ENCODE results near the gene ETV3L.

DNA sequence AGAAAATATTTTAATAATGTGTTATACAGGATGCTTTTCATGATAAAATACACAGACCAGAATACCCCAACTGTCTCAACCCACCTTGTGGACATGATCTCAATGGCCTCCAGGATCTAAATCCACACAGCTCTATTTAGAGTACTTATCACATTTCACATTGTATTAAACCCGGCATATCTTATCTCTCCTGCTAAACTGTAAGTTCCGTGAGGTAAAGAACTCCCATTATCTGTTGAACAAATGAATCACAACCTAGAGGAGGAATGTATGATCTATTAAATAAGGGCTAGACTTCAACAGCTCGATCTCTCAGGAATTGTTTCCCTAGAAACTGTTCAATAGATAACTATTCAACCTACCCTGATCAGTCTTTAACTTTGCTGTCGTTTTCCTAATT, 31.7 kb upstream of the ETV3L start:
- no peak for TF ChIP-seq POLR2A (IDR thresholded peaks at IDR 0.05; ENCODE audit: low read depth, low read length)
- no peak for TF ChIP-seq POLR2AphosphoS5 (IDR thresholded peaks at IDR 0.05; ENCODE audit: low read depth, low read length)
